HG03108 (cell line): Measurements from ENCODE around the gene CFL2.
"Not testable (repeated sequence)": the region's sequence is repeated elsewhere in the genome, so short reads cannot be mapped to it uniquely, and the experiment has no call there.

Source experiments
- ATAC-seq: cut with Tn5 transposase; IDR thresholded peaks from one replicate; pipeline ENCODE4 v1.9.1; 2021; ENCODE audit warnings: moderate library complexity; ENCODE audit not compliant: unreplicated experiment

Gene CFL2

GRCh38 chr14:34714320-34715126 lies at the start of gene CFL2:
Gene CFL2, minus strand, starts transcription at chr14:34714593. Its CDS starts 53 bp downstream, at chr14:34714540.
- peak; percentile 83 for ATAC-seq

GRCh38 chr14:34755215-34755614 lies 40.8 kb upstream of the CFL2 start:
- no peak for ATAC-seq

- no peak for ATAC-seq
These were observed 40.3 kb upstream of the CFL2 start for GRCh38 chr14:34754687-34755086.

GRCh38 chr14:34750670-34751069 lies 36.3 kb upstream of the CFL2 start:
- no peak for ATAC-seq

GRCh38 chr14:34750233-34750632 lies 35.8 kb upstream of the CFL2 start:
- ATAC-seq, result no peak

- no peak for ATAC-seq
These were observed 35.0 kb upstream of the CFL2 start for GRCh38 chr14:34749408-34749807.

GRCh38 chr14:34742270-34743115 lies 28.1 kb upstream of the CFL2 start:
- no peak for ATAC-seq

GRCh38 chr14:34741840-34742239 lies 27.4 kb upstream of the CFL2 start:
- no peak for ATAC-seq

GRCh38 chr14:34740139-34740538 lies 25.7 kb upstream of the CFL2 start:
- ATAC-seq, result not testable (repeated sequence)

- ATAC-seq, result not testable (repeated sequence)
These were observed 22.7 kb upstream of the CFL2 start for GRCh38 chr14:34737079-34737478.

GRCh38 chr14:34733245-34733644 lies 18.9 kb upstream of the CFL2 start:
- no peak for ATAC-seq

GRCh38 chr14:34732802-34733201 lies 18.4 kb upstream of the CFL2 start:
- no peak for ATAC-seq

GRCh38 chr14:34723867-34724266 lies 9.5 kb upstream of the CFL2 start:
- ATAC-seq, result no peak

GRCh38 chr14:34722723-34723545 lies 8.5 kb upstream of the CFL2 start:
- ATAC-seq, result no peak

- ATAC-seq, result no peak
These were observed 6.7 kb upstream of the CFL2 start for GRCh38 chr14:34721129-34721528.

GRCh38 chr14:34718750-34719304 lies 4.4 kb upstream of the CFL2 start:
- no peak for ATAC-seq

- ATAC-seq, result no peak
These were observed 902 bp upstream of the CFL2 start for GRCh38 chr14:34715127-34715863.

- peak; percentile 13 for ATAC-seq
These were observed 593 bp downstream of the CFL2 start for GRCh38 chr14:34713681-34714319.

GRCh38 chr14:34713122-34713680 lies 1.2 kb downstream of the CFL2 start:
- ATAC-seq, result no peak
